H1 (cell line): ENCODE results near the gene SPR.

ENCODE experiments used
- CHD2 ChIP-seq: IDR thresholded peaks from 2 replicates; pipeline ENCODE4 v1.6.1; 2012; ENCODE audit warnings: low read length, improper control_type of control experiment
- CTCF ChIP-seq, 3 experiments: IDR thresholded peaks; 1 replicate in 2 of 3; 2 replicates in 1 of 3; pipeline versions ENCODE4 v1.5.1 to v1.6.1; 2011; ENCODE audit warnings: low read length in 3 of 3, mild to moderate bottlenecking in 3 of 3, inconsistent platforms in 2 of 3, low read depth in 1 of 3, moderate library complexity in 1 of 3; ENCODE audit not compliant: insufficient read depth in 1 of 3; ENCODE audit errors: control extremely low read depth in 1 of 3
- POLR2AphosphoS5 ChIP-seq: IDR thresholded peaks from 2 replicates; pipeline ENCODE4 v1.6.1; 2011; ENCODE audit warnings: low read depth, low read length
- SP2 ChIP-seq: IDR thresholded peaks from 2 replicates; pipeline ENCODE4 v1.6.1; 2012; ENCODE audit warnings: mild to moderate bottlenecking, low read length, inconsistent platforms
- USF2 ChIP-seq: IDR thresholded peaks from 2 replicates; pipeline ENCODE4 v1.6.1; 2011; ENCODE audit warnings: low read length, improper control_type of control experiment

- TF ChIP-seq CTCF (IDR thresholded peaks at IDR 0.05; ENCODE audit: control extremely low read depth in 1 of 3, insufficient read depth in 1 of 3, low read depth in 1 of 3, low read length in 3 of 3) (no peak), USF2 (no peak), CHD2 (no peak), SP2 (no peak), POLR2AphosphoS5 (no peak)
These were observed 1.4 kb downstream of the SPR start for GRCh38 chr2:72888438-72889202.
